GM21390 (cell line): ENCODE results near the gene SULF2.

Experiments used
- ATAC-seq: cut with Tn5 transposase; IDR thresholded peaks from one replicate; pipeline ENCODE4 v1.9.1; 2021; ENCODE audit not compliant: unreplicated experiment

SULF2 gene

DNA sequence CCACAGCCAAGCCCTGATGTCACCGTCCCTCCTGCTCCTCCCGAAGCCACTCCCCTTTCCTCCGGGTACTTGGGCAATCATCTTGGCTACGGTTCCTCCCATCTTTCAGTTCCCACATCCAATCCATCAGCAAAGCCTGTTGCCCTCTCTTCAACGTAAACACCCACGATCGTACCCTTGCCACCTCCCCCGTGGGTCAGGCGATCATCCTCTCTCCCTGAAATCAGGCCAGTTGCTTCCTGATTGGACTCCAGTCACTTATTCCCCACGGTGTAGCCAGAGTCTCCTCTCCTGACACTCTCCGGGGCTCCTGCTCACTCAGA is 44.5 kb downstream of the SULF2 start:
- no peak for ATAC-seq

DNA sequence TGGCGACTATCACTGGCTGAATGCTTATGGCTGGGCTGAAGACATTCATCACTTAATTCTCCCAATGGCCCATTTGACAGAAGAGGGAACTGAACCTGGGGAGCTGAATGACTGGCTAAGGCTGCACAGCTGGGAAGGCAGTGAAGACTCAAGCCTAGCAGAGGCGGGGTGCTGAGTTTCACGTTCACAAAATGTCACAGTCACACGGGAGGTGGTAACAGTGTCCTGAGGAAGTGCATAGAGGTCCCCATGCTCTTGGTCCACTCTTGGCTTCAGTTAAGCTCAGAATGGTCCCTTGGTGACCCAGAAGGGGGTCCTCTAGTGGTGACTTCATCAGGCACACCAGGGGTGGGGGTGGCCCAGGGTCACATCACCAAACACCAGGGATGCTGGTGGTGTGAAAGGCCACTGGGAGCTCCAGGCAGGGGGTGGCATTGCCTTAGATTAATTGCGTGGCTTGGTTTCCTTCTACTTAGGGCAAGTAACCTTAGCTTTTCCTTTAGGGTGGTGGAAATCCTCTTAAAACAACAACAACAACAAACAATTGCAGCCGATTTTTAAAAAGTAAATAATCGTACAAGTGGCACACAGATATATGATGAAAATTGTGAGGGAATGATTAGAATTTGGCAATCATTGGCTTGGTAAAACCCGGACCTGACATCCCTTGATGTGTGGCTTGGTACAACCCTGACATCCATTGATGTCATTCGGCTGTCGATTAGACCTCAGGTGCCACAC is 45.0 kb downstream of the SULF2 start:
- no peak for ATAC-seq

DNA sequence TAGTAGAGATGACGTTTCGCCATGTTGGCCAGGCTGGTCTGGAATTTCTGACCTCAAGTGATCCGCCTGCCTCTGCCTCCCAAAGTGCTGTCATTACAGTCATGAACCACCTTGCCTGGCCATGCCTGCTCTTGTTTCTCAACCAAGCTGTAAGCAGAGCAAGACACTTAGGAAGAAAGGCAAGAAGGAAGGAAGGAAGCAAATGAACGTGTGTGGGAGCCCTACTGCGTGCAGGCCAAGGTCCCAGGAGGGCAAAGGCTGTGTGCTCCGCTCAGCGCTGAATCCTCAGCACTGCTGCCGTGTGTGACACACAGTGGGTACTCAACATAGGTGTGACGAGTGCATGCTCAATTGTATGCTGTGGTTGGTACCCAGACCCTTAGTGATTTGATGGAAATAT is 47.4 kb downstream of the SULF2 start:
- no peak for ATAC-seq

DNA sequence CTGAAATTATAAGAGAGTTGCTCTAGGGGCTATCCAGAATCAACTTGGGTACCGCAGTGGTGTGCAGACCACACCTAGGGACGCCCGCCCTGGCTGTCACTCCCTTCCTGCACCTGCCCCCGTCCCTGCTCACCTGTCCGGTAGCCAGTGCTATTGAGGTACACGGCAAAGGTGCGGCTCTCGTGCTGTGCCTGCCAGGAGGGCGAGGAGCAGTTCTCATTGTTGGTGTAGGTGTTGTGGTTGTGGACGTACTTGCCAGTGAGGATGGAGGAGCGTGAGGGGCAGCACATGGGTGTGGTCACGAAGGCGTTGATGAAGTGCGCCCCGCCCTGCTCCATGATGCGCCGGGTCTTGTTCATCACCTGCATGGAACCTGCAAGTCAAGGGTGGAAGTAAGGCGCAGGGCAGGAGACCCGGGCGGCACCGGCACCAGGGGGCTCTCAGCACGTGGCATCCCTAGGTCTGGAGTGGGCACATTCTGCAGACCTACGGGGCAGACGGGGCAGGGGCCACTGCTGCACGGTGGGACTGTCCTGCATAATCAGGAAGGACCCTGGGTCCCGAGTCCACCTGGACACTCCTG is 48.6 kb downstream of the SULF2 start:
- ATAC-seq, result no peak

DNA sequence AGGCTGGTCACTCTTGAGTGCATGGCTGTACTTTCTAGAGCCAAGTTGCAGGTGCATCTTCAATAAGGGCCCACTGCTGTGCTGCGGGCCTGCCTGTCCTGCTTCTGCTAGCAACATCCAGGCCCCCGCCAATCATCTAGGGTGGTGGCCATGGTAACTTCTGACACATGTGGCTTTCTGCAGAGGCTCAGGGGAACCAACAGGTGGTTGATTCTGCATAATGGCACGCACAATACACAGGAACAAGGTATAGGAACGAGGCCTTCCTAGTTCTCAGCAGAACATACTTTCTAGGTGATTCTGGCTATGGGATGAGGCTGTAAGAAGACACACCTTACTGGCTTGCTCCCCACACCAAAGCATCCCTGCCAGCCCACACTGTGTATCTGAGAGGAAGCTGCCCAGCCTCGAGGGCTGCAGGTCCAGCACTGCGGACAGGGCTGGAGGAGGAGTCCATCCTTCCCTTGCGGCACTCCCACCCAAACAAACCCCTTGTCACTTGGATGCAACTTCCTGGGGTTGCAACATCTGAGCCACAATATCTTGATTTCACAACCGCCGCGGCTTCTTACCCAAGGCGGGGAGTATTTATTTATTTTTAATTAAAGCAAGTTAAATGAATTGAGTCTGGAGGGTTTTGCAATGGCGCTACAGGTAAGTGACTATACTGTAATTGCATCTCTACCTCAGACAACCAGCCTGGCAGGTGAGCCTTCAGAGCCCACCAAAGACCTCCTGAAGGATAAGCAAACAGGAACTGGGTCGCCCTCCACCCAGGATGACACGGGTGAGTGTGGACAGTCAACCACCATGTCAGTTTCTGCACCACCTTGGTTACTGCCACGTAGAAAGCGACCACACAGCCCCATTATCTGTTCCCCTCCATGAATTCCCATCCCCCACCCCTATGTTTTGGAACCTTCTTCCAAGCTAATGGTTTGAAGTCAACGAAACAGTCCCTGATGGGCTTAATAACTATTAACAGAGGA is 49.6 kb downstream of the SULF2 start:
- no peak for ATAC-seq

DNA sequence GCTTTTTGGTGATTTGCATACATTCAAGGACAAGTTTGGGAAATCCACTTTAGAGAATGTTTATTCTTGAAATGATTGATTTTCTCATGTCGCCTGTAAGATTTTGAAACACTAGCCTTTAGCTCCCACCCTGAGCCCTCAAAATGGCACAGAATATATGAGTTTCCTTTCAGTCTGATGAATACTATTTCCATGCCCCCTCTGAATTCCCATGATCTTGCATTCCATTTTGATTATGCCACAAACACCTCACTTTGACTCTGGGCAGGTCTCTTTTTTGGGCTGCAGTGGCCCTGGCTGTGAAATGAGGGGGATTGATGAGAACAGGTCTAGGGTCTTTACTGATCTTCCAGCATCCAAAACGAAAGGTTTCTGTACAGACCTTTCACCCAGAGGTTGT is 50.4 kb downstream of the SULF2 start:
- no peak for ATAC-seq

DNA sequence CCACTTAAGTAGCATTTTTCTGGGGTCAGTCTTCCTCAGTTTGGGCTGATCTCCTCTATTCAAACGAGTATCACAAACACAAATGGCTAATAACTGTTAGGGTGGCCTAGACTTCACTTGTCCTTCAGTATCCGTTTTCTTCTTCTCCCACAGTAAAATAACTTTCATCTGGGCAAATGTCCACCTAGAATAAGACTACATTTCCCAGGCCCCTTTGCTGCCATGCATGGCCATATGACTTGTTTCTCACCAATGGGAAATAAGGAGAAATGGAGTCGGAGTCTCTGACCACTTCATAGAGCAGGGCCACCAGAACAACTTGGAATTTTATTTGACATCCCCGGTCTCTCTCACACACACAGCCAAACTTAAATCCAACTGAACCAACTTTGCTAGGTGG is 51.4 kb downstream of the SULF2 start:
- no peak for ATAC-seq

DNA sequence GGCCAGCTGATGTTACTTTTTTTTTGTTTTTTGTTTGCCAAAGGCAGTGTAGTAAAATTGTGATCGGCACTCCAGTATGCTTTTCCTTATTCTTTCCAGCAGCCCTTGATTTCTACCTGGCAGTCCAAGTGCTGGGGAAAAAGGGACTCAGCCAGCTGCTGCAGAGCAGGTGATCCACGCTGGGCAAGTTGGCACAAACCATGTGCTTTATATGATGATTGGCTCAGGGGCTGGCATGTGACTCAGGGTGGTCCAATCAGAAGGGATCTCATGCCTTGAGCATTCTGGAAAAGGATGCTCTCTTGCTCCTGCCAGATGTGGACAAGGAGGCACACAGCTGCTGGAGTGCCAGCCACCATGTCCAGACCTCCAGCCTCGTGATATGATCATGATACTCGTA is 54.5 kb downstream of the SULF2 start:
- ATAC-seq, result no peak

DNA sequence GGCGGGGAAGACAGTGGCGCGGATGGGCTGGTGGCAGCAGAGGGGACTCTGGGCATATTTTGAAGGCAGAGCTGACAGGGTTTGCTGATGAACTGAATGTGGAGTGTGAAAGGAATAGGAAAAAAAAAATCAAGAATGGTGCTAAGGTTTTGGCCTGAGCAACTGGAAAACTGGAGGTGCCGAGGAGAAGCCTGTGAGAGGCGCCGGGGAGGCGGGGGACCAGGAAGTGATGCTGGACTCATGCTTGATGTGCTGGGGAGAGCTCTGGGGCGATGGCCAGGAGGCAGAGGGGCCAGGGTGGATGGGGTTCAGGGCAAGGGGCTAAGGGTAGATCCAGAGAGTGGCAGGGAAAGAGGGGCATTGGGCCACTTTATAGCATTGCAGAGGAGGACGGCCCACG is 55.8 kb downstream of the SULF2 start:
- ATAC-seq, result no peak

DNA sequence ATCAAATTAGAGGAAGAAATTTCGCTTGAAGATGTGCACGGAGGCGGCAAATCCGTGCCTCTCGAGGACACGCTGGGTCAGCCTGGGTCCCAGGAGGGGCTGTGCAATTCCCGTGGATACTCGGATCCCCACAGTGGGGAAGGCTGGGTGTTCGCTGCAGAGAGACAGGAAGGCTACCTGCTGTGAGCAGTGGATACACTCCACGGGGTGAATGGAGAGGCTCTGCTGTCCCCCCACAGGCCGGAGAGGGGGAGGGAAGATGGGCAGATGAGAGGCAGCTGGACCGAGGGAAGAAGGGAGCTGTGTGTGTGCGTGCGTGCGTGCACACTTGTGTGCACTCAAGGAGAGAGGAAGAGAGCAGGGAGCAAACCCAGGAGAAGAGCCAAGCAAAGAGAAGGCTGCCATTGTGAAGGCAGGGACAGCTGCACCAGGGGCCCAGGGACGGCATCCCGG is 57.3 kb downstream of the SULF2 start:
- no peak for ATAC-seq

DNA sequence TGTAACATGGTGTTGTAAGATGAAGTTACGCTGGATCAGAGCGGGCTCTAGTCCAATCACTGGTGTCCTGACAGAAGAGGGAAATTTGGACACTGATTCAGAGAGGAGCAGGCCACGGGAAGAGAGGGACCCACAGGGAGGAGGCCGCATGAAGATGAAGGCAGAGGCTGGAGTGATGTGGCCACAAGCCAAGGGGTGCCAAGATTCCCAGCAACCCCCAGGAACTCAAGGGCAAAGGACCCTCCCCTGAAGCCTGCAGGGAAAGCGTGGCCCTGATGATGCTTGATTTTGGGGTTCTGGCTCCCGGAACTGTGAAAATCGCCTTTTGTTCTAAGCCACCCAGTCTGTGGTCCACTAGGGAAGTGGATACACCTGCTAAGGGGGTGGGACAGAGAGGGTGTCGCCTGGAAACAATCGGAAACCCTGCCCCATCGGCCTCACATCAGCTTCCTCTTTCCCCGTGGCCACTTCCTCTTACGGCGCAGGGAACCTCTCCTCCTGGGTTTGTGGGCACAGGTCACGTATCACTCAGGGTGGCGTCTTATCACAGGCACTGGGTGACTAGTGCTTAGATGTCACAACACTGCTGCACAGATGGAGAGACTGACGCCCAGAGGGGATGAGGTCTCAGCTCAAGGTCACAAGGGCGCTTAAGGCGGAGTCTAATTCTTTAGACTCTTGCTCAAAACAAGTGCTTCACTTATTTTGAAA is 58.0 kb downstream of the SULF2 start:
- ATAC-seq, result peak; percentile 77

DNA sequence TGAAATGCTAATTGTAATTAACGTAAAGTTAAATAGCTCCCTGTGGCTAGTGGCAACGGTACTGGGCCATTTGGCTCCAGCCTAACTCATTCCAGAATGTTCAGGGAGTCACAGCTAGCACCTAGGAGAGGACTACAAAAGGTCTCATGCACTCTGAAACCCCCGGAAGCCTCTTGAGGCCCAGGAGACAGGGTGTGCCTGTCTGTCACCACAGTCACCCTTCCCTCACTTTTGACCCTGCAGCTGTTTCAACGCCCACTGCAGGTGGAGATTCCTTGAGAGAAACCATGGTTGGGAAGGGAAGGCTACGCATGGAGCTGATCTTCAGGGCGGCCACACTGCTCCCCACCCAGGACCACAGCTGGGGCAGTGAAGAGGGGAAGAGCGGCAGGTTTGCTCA is 58.6 kb downstream of the SULF2 start:
- no peak for ATAC-seq

DNA sequence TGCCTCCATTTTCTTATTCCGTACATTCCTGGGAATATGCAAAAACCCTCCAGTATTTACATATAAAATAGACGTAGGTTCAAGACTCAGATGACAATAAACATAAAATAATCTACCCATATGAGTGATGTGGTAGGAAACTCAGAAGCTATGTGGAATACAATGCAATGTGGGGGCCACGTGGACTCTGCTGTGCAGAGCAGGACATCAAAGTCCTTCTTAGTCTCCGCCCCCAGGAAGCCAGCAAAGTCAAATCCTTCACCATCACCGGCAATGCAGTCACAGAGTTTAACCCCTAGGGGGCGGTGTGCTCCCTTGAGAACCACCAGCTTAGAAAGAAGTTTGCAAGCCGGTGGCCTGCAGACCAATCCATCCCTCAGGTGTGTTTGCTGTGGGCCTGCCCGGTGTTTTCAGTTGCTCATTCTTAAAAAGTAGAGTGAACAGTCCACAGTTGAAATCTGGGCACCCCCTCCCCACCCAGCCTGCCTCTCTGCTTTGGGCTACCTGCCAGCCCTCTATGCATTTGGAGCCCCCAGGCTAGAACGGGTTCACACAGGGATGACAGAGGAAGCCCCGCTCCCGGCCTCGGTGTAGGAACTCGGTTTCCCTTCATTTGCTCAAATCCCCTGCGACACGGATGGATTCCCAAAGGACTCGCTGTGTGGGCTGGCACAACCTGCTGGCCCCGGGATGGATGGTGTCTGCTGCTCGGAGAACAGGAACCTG is 59.9 kb downstream of the SULF2 start:
- no peak for ATAC-seq

DNA sequence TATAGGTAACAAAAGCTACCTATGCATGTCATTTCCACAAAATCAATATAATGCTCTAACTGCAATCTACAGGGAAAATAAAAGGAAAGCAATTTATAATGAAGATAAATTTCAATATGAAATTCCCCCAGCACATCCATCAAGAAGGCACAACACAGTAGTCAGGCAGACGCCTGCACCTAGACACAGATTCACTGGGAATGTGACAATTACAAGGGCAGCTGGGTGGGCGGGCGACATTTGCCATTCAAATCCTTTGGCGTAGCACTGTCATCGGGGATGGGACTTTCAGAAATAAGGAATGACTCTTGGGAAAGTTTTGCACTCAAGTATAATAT is 60.4 kb downstream of the SULF2 start:
- ATAC-seq, result no peak

DNA sequence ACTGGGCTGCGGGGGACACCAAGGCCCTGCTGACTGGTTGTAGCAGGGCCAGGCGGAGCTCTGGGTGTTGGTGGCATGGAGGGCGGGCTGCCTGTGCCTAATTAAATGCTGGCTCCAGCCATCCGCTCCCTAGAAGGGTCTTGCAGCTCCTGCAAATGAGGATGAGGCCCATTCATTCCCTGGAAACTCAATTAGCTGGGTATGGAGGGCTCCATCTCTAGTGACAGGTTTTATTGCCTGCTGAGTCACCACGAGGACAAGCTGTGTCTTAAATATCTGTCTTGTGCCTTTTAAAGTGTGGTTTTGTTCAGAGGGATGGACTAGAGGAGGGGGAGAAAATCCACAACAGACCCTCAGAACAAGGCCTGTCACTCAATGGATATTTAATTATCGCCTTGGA is 60.9 kb downstream of the SULF2 start:
- ATAC-seq, result no peak

DNA sequence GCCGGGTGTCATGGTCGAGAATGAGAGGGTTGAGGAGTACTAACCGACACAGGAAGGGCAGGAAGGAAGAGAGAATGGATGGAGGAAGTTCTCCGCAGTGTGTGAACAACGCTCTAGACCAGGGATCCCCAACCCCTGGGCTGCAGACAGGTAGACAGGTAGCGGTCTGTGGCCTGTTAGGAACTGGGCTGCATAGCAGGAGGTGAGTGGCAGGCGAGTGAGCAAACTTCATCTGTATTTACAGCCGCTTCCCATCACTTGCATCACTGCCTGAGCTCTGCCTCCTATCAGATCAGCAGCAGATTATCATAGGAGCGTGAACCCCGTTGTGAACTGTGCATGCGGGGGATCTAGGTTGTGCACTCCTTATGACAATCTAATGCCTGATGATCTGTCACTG is 62.0 kb downstream of the SULF2 start:
- ATAC-seq, result no peak

DNA sequence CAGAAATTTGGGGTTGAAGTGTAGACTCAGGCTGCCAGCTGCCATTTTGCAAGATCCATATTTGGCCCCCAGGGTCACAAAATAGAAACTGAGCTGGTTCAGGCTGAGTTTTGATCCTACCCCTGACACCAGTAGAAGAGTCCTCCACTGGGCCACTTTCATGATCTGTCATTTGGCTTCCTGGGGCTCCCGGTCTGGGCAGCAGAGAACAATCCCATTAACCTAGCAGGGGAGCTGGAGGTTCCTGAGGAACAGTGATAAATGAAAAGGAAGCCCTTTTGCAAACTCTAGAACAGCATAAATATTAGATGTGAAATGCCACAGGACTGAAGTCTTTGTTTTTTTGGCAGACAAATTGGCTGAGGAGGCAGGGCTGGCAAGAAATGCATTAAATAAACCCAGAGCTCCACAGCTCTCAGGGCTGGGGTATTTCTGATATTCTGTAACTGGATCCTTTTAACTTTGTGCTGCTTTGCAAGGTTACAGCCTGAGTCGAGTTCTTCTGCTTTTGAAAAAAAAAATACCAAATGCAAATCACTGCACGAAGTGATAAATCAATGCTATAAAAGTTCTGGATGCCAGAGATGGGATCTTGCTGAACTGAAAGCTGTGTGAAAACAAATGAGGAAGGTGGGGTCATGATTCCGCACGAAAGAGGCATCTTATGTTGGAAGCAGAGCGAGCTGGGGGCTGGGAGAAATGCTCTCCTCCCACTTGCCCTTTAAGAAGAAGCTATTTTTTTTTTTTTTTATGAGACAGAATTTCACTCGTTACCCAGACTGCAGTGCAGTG is 64.4 kb downstream of the SULF2 start:
- no peak for ATAC-seq

DNA sequence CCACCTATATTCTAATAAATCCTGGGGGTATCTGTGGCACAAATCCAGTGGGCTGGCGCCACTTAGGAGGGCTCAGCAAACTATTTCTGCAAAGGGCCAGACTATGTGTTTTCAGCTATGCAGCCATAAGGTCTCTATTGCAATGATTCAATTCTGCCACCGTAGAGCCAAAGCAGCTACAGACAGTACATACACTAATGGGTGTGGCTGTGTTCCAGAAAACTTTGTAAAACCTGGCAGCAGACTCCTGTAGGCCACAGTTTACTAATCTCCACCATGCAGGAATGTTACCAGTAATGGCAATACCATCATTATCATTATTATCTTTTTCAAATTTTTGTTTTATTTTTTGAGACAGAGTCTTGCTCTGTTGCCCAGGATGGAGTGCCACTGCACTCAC is 65.7 kb downstream of the SULF2 start:
- no peak for ATAC-seq

DNA sequence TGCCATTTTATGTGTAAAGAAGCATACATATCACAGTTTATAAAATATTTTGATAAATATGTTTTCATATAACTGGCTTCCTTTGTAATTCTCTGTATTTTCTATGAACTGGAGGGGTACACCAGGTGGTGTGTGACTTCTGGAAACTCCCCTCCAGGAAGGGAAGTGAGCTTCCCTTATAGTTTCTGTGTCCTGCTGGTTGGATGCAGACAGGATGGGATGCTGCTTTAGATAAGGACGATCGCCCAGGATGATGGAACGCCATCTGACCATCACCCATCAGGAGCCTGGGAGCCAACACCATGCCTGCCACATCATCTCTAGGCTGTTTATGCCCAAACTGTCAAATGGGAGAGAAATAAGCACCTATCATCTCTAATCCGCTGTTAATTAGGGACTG is 66.1 kb downstream of the SULF2 start:
- no peak for ATAC-seq

DNA sequence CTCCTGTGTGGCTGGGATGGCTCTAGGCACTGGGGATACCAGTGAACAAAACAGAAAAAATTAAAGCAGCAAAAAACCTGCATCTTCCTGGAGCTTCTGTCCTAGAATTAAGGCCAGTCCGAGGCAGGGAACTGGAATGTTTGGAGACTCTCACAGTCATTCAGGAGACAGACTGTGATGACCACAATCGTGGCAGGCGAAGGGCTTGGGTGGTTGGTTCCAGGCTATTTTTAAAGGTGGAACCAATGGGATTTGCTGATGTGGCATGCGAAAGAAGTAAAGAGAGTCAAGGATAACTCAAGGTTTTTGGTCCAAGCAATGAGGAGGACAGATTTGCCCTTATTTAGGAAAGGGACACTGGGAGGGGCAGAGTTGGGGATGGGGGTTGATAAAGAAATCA is 66.9 kb downstream of the SULF2 start:
- no peak for ATAC-seq
